Epithelial cell of proximal tubule (primary cell): ENCODE results near the gene KIAA1328. TPM values are rescaled to one million over a fixed set of nuclear protein-coding genes. Genes with fewer than 3 reads are reported as not detected.

Source experiments
- DNase-seq: peaks from one replicate; pipeline ENCODE4 v3.0.0-alpha.2; 2011; ENCODE audit warnings: low read depth
- H3K4me3 ChIP-seq: 2 replicates; pipeline ENCODE4 v1.5.1; 2011; ENCODE audit warnings: low read depth, mild to moderate bottlenecking, low read length
- total RNA-seq: library from RNA; depleted of rRNA; stranded (reverse); fragments of >200 nt; gene quantifications from 2 replicates; pipeline ENCODE4 v1.2.3, GENCODE V29; 2015
- TF ChIP-seq, protein P1 (sequence below): conservative IDR thresholded peaks from 2 replicates; pipeline ENCODE4 v1.5.1; 2012; ENCODE audit warnings: low read depth, mild to moderate bottlenecking, low read length

The KIAA1328 gene
- total RNA-seq, 1 donor from 2014 or later: 8.2 TPM

DNA sequence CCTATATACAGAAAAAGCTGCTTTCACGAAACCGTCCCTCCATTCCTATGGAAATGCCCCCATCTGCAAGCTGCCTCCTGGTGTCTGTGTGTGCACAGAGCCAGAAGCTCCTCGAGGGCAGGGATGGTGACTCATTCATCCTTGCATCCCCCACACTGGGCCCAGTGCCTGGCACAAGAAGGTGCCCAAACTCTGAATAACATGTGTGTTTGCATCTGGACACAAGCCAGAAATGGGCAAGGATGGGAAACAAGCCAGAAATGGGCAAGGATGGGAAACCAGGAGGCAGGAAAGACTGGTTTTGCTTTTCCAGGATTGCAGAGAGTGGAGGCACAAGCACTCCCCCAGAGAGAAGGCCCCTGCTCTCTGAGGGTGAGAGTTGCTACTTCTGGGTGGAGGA lies 422.8 kb downstream of the KIAA1328 start:
- TF ChIP-seq, protein P1, sequence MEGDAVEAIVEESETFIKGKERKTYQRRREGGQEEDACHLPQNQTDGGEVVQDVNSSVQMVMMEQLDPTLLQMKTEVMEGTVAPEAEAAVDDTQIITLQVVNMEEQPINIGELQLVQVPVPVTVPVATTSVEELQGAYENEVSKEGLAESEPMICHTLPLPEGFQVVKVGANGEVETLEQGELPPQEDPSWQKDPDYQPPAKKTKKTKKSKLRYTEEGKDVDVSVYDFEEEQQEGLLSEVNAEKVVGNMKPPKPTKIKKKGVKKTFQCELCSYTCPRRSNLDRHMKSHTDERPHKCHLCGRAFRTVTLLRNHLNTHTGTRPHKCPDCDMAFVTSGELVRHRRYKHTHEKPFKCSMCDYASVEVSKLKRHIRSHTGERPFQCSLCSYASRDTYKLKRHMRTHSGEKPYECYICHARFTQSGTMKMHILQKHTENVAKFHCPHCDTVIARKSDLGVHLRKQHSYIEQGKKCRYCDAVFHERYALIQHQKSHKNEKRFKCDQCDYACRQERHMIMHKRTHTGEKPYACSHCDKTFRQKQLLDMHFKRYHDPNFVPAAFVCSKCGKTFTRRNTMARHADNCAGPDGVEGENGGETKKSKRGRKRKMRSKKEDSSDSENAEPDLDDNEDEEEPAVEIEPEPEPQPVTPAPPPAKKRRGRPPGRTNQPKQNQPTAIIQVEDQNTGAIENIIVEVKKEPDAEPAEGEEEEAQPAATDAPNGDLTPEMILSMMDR: no peak
- H3K4me3 ChIP-seq: no peak overlapping the region
- no peak for DNase-seq

DNA sequence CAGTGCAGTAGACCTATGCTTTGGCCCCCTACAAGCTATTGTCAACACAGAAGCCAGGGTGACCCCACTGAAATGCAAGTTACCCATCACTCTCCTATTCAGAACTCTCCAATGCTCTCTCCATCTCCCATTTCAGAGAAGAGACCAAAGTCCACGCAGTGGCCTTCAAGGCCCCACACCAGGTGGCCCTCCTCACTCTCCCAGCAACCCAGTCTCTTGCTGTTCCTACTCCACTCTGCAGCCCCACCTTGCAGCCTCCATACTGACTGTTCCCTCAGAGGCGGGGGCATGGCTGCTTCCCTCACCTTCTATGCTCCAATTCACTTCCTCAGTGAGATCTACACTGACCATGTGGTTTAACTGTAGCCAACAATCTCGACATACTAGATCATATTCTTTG lies 423.4 kb downstream of the KIAA1328 start:
- no peak for DNase-seq
- TF ChIP-seq, protein P1: no peak
- H3K4me3 ChIP-seq: no peak overlapping the region

DNA sequence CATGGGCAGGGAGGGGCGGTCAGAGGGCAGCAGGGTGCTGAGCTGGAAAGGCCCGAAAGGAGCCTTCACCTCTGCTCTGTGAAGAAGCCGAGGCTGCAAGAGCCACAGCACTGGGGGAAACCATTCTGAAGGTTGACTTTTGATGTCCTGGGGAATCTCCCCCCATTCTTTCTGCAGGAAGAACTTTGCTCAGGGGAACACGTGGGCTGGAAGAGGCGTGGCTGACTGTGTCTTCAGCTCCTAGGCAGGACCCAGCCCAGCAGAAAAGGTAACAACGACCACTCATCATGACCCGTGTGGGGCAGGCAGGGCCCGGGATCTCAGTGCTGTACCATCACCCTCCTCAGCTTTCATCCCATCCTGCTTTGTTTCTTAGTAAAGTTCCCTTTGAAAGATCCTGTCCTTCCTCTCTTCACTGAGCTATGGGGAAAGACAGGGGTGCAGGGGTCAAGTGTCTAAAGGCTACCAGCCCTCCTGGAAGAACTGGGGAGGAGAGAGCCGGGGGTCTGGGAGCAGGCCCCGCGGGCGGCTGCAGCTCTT lies 424.0 kb downstream of the KIAA1328 start:
- H3K4me3 ChIP-seq: no peak overlapping the region
- DNase-seq: no peak
- TF ChIP-seq, protein P1: no peak

DNA sequence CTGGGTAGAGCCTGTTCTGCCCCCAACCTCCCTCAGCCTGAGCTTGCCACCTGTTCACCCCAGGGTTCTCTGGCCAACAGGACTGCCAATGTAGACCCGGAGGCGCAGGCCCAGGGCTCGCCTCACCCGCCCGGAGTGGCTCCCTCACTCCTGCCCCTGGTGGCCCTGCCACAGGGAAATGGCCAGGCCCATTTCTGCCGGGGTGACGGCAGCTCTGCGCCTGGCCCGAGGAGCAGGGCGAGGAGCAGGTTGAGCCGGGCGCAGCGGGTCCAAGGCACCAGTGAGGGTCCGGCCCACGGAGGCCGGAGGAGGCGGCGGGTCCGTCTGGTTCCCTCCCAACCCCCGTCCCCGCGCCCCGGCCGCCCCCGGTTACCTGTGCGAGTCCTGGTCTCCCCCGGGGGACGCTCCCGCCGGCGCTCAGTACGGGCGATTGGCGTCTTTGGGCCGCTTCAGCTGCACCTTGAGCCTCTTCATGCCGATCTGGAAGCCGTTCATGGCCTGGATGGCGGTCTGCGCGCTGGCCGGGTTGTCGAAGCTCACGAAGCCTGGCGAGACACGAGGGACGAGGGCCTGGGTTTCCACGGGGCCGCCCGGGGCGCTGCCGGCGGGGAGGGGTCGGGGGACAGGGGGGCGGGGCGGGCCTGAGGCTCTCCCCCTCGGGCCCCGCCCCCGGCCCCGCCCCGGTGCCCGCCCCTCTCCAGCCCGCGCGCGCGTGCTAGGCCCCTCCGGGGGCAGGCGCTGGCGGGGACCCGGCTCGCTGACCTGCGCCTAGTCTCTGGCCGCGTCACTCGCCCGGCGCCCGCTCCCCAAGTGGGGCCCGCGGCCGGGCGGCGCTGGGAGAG lies 424.7 kb downstream of the KIAA1328 start:
- TF ChIP-seq, protein P1: no peak
- H3K4me3 ChIP-seq: peak overlapping the region; percentile 47
- DNase-seq: no peak

DNA sequence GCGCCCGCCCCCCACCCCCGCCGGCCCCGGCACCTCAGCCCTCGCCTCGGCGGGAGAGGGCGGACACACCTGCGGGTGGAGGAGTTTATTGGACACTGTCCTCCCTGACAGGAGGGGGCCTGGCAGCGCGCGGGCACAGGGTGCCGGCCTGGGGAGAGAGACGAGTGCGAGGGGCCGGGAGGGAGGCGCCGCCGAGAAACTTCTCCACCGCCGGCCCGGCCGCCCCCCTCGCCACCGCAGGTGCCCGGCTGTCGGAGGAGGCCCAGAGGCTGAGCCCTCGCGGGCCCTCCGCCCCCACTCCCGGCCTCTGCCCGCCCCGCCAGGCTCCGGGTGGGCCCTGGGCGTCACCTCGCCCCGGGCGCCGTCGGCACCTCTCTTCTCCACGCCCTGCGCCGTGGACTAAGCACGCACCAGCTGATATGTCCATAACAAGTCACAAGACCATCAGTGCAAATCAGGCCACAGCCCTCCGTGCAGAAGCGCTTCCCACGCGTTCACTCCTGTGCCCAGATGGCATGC lies 425.4 kb downstream of the KIAA1328 start:
- TF ChIP-seq, protein P1: no peak
- DNase-seq: no peak
- peak overlapping the region; percentile 47 for H3K4me3 ChIP-seq

DNA sequence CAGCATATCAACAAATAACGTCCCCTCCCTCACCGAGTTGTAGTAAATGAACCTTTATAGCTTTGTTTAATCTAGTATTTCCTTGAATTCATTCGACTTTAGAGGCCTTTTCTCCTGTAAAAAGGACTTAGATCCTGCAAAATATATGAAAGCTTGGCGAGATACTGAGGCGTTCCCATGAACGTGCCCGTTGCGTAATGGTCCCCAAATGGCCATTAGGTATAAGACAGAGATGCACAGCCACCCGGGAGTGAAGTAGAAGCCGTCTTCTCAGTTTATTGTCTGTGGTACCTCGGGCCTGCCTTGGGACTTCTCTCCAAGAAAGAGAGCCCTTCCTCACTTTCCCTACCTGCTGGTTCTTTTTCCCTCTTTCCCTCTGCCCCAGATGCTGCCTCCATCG lies 426.0 kb downstream of the KIAA1328 start:
- TF ChIP-seq, protein P1: no peak
- DNase-seq: no peak

More for the DNA sequence above, 426.0 kb downstream of the KIAA1328 start:
- no peak overlapping the region for H3K4me3 ChIP-seq
